KG1 (cell line): Measurements from ENCODE around the gene NEFH.
"Not testable (repeated sequence)": the region's sequence is repeated elsewhere in the genome, so short reads cannot be mapped to it uniquely, and the experiment has no call there.

ENCODE experiments used
- DNase-seq: peaks from one replicate; lab custom pipeline; 2025; lab: John Stamatoyannopoulos, UW

The NEFH gene, protein sequence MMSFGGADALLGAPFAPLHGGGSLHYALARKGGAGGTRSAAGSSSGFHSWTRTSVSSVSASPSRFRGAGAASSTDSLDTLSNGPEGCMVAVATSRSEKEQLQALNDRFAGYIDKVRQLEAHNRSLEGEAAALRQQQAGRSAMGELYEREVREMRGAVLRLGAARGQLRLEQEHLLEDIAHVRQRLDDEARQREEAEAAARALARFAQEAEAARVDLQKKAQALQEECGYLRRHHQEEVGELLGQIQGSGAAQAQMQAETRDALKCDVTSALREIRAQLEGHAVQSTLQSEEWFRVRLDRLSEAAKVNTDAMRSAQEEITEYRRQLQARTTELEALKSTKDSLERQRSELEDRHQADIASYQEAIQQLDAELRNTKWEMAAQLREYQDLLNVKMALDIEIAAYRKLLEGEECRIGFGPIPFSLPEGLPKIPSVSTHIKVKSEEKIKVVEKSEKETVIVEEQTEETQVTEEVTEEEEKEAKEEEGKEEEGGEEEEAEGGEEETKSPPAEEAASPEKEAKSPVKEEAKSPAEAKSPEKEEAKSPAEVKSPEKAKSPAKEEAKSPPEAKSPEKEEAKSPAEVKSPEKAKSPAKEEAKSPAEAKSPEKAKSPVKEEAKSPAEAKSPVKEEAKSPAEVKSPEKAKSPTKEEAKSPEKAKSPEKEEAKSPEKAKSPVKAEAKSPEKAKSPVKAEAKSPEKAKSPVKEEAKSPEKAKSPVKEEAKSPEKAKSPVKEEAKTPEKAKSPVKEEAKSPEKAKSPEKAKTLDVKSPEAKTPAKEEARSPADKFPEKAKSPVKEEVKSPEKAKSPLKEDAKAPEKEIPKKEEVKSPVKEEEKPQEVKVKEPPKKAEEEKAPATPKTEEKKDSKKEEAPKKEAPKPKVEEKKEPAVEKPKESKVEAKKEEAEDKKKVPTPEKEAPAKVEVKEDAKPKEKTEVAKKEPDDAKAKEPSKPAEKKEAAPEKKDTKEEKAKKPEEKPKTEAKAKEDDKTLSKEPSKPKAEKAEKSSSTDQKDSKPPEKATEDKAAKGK

DNA sequence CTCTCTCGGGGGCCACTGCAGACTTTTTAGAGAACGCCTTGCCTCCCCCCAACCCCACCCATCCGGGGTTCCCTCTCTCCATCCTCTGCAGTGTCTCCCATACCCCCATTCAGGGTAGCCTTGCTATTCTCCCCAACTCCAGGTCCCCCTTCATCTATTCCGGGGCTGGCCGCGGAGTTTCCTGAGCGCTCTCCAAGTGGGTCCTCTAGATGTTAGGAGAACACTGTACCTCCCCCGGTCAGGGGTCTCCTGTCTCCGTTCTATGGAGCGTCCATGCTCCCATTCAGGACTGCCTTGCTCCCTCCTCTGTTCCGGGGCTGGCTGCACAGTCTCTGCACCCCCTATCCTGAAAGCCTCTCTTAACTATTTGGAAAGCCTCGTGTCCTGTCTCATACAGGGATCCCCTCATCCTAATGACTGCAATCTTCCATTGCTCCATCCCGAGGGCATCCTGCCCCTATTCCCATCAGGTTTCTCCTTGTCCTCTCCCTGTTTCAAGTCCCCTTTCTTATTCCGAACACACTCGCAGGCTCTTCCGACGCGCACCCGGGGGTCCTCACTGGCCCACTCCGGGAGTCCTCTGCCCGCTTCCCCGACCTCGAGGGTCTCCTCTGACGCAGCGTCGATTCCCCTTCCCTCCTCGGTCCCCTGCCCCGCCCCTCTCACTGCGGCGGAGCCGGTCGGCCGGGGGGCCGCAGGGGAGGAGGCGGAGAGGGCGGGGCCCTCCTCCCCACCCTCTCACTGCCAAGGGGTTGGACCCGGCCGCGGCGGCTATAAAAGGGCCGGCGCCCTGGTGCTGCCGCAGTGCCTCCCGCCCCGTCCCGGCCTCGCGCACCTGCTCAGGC, at the start of gene NEFH:
NEFH (plus strand) TSS at position 802 of the 845 bp plus-strand sequence. CDS start 45 bp downstream, outside the sequence.
- DNase-seq: no peak

DNA sequence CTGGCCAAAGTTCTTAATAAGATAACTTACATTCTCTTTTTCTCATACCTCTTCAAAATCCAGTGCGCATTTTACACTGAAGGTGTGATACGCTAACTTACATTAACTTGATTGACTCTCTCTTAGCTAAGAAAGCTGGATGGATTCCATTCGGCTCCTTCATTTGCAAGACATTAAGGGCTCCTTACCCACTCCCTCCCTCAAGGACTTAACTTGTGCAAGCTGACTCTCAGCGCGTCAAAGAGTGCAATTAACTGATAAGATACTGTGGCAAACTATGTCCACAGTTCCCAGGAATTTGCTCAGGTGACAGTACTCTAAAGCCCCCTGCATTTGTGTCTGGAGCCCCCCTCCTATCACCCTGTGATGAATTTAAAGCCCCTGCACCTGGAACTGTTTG, 48.0 kb upstream of the NEFH start:
- no peak for DNase-seq

DNA sequence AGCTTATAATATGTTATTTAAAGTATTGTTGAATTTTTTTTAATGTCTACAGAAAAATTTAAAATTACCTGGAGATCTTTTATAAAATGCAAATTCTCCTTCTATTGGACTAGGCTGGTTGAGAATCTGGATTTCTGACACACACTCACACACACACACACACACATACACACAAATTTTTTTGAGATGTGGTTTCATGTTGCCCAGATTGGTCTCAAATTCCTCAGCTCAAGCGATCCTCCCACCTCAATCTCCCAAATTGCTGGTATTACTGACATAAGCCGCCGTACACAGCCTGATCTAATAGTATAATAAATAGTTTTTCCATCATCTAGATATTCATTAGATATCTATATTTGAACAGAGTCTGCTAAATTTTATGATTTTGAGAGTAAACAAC, 46.2 kb upstream of the NEFH start:
- DNase-seq: no peak

DNA sequence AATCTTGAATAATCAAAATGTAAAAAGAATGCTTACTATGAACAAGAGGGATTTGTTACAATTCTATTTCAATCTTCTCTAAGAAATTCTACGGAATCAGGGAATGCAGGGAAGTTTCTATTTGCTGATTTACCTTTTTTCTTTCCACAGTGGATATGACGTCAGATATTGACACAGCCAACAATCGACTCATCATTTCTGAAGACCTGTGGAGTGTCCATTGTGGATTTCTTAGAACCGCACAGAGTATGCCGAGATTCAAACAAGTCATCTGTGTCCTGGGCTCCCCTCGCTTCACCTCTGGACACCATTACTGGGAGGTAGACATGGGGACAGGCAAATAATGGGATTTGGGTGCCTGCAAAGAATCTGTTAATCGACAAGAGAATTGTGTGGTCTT, 45.7 kb upstream of the NEFH start:
- DNase-seq: no peak

DNA sequence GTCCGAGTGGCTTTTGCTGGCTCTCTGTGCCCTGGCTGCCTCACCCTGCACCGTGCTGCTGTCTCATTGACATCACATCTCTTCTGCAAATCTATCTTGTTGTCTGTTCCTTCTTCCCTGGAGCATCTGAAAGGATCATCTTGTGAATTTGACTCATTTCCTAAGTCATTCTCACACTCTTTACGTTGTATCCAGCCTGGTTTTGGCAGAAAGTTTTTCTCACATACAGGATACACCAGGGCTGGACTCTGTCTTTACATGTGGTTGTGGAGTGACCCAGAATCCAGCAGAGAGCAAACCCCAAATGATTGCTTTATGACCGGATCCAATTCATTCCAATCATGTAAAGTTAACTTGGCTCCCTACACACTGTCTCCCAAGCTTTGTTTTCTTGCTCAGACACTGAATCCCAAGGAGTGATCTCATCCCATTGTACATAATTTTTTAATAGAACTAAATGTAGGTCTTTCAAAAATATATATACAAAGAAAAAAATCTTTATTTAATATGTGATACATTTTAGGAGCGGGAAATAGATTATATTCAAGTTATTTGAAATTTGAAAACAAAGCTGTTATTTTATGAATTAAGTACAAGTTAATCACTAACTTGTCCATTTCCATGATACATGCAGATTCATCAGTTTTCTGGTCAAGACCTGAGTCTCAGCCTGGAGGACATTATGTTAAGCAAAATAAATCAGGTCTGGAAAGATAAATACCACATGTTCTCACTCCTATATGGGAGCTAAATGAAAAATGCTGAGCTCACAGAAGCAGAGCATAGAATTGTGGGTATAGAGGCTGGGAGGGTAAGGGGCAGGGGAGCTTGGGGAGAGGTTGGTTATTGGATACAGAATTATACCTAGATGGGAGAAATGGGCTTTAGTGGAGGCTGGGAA, 44.5 kb upstream of the NEFH start:
- DNase-seq: no peak

DNA sequence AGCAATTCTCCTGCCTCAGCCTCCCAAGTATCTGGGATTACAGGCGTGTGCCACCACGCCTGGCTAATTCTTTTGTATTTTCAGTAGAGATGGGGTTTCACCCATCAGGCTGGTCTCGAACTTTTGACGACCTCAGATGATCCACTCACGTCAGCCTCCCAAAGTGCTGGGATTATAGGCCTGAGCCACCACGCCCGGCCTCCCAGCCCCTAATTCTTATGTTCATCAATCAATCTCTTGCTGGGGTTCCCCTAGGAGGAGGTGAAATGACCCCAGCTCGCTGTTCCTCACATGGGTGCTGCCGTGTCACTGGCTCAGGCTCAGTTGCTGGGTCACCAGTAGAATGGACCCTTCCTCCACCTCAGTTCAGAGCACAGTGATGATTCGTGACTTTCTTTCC, 41.7 kb upstream of the NEFH start, which contains the start of gene RFPL1:
RFPL1 (plus strand) TSS at position 301 of the 400 bp plus-strand sequence.
- not testable (repeated sequence) for DNase-seq

DNA sequence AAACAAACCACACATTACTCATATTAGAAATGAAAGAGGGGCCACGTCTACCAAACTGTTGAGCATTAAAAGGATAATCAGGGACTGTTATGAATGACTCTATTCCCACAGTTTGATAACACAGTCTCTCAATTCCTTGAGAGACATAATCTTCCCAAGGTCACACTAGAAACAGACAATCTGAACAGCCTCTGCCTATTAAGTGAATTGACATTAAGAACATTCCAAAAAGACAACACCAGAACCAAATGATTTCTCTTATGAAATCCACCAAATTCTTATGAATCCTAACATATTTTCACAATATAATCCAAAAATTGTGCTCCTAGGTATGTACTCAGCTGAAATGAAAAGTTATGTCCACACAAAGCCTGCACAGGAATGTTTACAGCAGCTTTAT, 37.0 kb upstream of the NEFH start:
- no peak for DNase-seq

DNA sequence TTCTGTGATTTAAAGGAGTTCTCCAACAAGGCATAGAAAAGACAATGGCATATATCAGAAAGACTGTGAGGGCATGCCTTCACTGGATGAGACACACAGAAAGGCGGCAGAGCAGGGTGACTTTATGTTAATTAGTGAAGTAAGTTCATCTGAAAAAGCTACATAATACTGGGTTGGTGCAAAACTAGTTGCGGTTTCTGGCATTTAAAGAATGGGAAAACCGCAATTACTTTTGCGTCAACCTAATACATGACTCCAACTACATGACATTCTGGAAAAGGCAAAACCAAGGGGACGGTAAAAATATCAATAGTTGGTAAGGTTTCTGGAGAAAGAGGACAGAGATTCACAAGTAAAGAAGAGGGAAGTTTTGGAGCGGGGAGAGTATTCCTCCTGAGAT, 36.6 kb upstream of the NEFH start:
- DNase-seq: no peak

DNA sequence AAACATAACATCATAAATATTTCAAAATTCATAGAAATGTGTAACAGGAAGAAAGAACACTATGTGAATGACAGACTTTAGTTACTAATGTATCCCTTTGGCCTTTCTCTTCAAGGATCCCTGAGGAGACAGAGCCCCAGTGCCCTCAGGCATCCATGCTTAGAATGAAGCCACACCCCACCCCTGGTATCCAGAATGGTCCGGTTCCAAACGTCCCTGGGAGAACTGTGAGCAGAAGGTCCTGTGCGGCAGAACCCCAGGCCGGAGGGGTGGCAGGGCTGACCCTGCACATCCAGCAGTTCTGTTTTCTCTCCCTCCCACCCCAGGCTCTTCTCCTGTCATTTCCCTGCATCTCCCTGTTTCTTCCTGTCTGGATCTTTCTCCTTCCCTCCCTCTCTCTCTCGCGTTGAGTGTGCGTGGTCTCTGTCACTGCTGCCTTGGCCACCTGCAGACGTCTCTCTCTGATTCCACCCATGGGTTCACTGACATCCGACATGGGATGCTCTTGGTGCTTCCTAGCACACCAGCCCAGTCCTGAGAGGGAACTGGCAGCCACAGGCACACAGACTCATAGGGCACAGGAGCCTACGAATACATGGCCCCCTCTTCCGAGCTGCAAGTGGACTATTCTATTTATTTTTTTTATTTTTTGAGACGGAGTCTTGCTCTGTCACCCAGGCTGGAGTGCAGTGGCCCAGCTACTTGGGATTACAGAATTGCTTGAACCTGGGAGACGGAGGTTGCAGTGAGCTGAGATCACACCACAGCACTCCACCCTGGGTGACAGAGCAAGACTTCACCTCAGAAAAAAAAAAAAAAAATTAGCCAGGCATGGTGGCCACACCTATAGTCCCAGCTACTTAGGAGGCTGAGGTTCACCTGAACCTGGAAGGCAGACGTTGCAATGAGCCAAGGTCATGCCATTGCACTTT, 35.9 kb upstream of the NEFH start:
- DNase-seq: no peak

DNA sequence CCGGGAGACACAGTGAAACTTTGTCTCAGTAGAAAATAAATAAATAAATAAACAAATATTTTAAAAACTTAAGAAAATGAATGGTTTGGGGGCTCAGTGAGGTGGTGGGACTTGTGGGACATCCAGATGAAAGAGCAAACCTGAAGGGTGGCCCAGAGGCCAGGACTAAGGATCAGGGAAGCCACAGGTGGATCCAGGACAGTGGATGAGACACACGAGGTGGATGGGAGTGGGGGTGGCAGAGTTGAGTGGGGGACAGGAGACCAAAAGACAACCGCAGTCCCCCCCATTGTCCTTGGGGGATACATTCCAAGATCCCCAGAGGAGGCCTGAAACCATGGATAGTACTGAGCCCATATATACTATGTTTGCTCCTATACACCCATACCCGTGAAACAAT, 34.5 kb upstream of the NEFH start:
- no peak for DNase-seq

DNA sequence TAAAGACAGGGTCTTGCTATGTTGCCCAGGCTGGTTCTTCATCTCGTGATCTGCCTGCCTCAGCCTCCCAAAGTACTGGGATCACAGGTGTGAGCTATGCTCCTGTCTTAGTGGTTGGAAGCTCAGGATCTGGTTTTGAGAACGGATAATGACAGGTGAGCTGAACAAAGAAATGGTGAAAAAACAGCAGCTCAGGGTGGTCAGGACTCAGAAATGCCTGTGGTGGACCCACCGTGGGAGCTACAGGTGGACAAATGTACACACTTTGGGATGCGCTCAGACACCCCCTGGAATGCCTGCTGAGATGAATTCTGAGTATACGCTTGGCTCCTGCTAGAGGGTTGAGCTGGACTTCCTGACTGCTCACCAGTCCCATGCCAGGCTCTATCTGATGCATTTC, 32.1 kb upstream of the NEFH start:
- no peak for DNase-seq

DNA sequence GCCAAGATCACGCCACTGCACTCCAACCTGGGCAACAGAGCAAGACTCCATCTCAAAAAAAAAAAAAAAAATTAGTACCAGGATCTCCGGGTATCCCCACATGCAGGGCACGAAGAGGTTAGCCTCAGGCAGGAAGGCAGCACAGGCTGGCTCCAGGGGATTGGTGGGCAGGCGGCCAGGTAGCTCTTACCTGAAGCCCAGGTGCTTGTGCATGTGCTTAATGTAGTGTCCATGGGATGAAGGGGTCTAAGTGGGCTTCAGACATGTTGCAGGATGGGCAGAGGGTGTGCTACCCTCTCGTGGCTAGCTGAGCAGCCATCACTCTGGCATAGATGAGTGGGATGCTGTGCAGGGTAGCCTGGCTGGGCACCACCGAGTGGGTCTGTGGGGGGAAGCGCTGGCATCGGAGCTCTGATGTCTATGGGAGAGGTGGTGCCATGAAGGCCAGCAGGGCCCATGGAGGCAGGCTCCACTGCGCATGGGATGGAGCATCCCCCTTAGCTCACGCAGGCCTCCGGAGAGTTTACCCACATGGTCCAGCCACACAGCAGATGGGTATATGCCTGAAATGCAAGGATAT, 30.6 kb upstream of the NEFH start:
- DNase-seq: no peak

DNA sequence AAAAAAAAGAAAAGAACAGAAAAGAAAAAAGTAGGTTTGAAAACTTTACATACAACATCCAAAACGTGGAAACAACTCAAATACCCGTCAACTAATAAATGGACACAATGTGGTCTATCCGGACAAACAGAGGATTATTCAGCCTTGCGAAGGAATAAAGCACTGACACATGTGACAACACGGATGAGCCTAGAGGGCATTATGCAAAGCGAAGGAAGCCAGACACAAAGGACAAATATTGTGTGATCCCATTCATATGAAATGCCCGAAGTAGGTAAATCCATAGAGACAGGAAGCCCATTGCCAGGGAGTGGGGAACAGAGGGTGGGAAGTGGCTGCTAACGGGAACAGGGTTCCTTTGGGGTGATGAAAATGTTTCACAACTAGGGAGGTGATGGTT, 29.8 kb upstream of the NEFH start:
- DNase-seq: no peak

DNA sequence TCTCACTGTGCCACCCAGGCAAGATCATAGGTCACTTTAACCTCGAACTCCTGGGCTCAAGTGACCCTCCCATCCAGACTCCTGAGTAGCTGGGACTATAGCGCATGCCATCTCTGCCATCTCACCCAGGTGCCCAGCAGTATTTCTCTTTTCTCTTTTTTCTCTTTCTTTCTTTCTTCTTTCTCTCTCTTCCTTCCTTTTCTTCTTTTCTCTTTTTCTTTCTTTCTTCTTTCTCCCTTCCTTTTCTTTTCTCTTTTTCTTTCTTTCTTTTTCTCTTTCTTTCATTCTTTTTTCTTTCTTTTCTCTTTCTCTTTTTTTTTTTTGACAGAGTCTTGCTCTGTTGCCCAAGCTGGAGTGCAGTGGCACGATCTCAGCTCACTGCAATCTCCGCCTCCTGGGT, 28.2 kb upstream of the NEFH start:
- DNase-seq: no peak

DNA sequence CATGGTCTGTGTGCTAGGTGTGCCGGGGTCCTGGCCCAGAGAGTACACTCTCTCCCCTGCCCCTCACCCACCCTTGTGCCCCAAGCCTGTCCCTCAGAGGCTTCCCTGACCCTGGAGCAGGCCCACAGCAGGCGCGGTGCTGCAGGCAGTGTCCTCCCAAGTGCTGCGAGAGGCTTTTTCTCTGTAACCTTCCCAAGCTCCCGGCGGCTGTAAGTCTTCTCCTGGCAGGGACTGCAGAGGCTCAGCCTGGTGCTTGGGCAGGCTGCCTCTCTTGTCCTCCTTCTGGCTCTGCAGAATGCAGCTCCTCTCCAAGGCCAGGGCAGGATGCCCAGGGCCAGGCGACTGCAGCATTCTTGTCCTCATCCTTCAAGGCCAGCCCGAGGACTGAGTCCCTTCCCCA, 25.7 kb upstream of the NEFH start:
- DNase-seq: no peak

DNA sequence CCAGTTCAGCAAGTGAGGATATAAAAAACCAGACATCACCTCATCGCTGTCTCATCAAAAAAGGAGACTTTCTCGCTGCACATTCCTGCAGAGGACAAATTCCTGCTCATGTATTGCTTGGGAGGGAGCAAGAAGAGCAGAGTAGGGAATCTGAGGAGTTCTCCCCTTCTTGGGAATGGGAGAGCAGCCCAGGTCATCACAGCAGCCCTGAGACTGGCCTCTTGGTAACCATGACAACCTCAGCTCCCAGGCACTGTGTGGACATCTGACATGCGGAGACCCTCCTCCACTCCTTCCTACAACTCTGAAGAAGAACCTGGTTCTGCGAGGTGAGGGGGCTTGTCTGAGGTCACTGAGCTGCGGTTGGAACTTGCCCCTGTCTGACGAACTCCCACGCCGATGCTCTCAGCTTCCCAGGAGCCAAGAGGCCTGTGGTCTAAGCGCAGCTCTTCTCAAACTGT, 23.8 kb upstream of the NEFH start:
- DNase-seq: no peak

DNA sequence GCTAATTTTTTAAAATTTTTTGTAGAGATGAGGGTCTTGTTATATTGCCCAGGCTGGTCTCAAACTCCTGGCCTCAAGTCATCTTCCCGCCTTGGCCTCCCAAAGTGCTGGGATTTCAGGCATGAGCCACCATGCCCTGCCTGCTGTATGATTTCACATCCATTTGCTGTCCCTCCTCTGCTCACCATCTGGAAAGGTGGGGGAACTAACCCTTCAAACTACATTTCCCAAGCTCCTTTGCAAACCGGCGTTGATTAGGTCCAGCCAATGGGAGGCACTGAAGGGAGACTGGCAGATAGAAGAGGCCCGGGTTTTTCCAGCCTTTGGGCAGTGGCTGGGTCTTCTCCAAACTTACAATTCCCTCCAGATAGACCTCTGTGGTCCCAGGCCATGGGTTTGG, 22.3 kb upstream of the NEFH start:
- no peak for DNase-seq

DNA sequence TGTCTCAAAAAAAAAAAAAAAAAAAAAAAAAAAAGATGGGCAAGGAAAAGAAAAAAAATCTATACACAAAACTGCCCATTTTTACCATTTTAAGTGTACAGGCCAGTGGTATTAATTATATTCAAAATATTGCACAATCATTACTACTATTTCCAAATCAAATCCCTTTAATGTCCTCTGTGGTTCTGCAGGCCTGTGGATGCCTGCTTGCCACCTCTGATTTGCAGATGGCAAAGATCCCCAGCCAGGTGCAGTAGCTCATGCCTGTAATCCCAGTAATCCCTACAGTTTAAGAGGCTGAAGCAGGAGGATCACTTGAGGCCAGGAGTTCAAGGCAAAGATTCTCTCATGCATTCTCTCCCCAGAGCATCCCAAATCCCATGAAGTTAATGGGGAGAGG, 21.5 kb upstream of the NEFH start:
- no peak for DNase-seq

DNA sequence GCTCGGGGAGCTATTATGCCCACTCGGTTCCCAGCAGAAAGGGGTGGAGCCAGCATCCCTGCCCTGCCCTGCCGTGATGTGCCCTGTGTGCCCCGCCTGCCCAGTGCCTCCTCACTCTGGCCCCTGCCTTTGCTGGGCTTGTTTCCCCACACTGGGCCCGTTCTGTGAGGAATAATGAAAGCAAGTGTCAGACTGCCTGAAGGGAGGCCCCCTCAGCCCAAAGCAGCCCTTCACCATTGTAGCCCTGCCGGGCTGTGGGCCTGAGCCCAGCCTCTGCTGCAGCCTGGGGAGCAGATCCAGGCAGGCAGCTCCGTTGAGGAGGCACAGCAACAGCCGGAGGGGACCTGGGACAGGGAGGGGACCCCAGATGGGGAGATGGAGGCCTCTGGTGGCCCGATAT, 20.2 kb upstream of the NEFH start:
- DNase-seq: no peak
